ENCODE data around the gene CRYGD. TPM values are rescaled to one million over a fixed set of nuclear protein-coding genes. Genes with fewer than 3 reads are reported as not detected.

Gene CRYGD
- total and polyA plus RNA-seq, 9 of the 15 experiments (the other 6 are each of a cell fraction or from before 2014, with no cell fraction given): not detected

GRCh38 chr2:208146006-208146405 is 21.7 kb upstream of the CRYGD start, which contains the start of gene CRYGB:
Gene CRYGB (minus strand): TSS chr2:208146158. CDS start chr2:208146120, 38 bp downstream.
- H3K9me3 ChIP-seq (replicated peaks; ENCODE audit: control insufficient read depth, insufficient read depth, low read depth, low read length): no peaks in the 10 kb centered on the region
- ChIA-PET CTCF (ENCODE audit: low intra/inter-chr PET ratio) (no interaction called here), POLR2A (interaction anchor here (0.7 kb wide), 1 partner anchor 19 kb away, joined by 3 read pairs; no protein-coding TSS in a partner anchor)
- no peak within 1 kb of the TSS for H3K9ac ChIP-seq (ENCODE audit: insufficient read depth in 1 of 2, low read depth in 2 of 2, low read length in 2 of 2)
- H3K4me2 ChIP-seq (ENCODE audit: insufficient read depth, low read length): no peak within 1 kb of the TSS
- no peak for FAIRE-seq
- H3K4me3 ChIP-seq: no peak within 1 kb of the TSS
- H4K20me1 ChIP-seq (replicated peaks; ENCODE audit: control insufficient read depth, insufficient read depth, low read length): no peaks in the 10 kb centered on the region
- no peaks in the 10 kb centered on the region for H3K9me1 ChIP-seq (ENCODE audit: control insufficient read depth, insufficient read depth, low read length)
- intact Hi-C loops (cut with micrococcal nuclease) (no loop called here), in situ Hi-C loops (cut with MboI) (no loop called here)
- no peaks in the 10 kb centered on the region for H3K27me3 ChIP-seq (ENCODE audit: control insufficient read depth in 2 of 2, insufficient read depth in 2 of 2, low read length in 2 of 2)
- no peak for ATAC-seq
- DNase-seq (ENCODE audit: extremely low read depth in 1 of 4, low spot score in 3 of 4): no peak
- BruUV-seq (replicated peaks): no TSS peak
- H2AFZ ChIP-seq (ENCODE audit: low read depth, low read length): no peak within 1 kb of the TSS
- no peak within 1 kb of the TSS for H3K27ac ChIP-seq (ENCODE audit: extremely low read depth, low read depth, low read length)
- WGBS (ENCODE audit: insufficient coverage, low coverage, missing lambda C conversion rate): 12% methylated on average over 5 of the region's 6 CpGs
- no peaks in the 10 kb centered on the region for H3K4me1 ChIP-seq (replicated peaks in 1 of 2; ENCODE audit: control insufficient read depth in 2 of 2, insufficient read depth in 2 of 2, low read length in 2 of 2)
- H3K36me3 ChIP-seq (ENCODE audit: control insufficient read depth, insufficient read depth, low read length): no peaks in the 10 kb centered on the region
- no peaks in the 10 kb centered on the region for H3K79me2 ChIP-seq (ENCODE audit: control insufficient read depth, insufficient read depth, low read length)
- TF ChIP-seq SIN3B (IDR thresholded peaks at IDR 0.05; ENCODE audit: low read depth) (no peak), GATA2 (CRISPR knock-in tag; IDR thresholded peaks at IDR 0.05) (no peak), ZNF143 (CRISPR knock-in tag; IDR thresholded peaks at IDR 0.05) (no peak), KHSRP (IDR thresholded peaks at IDR 0.05) (no peak), GTF2A2 (tag; IDR thresholded peaks at IDR 0.05) (no peak), ZNF431 (CRISPR knock-in tag; IDR thresholded peaks at IDR 0.05) (no peak), PATZ1 (CRISPR knock-in tag; IDR thresholded peaks at IDR 0.05; ENCODE audit: borderline replicate concordance) (no peak), ATF4 (CRISPR knock-in tag; IDR thresholded peaks at IDR 0.05) (no peak), TEAD1 (CRISPR knock-in tag; IDR thresholded peaks at IDR 0.05) (no peak), HOMEZ (CRISPR knock-in tag; IDR thresholded peaks at IDR 0.05) (no peak), THAP12 (CRISPR knock-in tag; IDR thresholded peaks at IDR 0.05) (no peak), MCM2 (IDR thresholded peaks at IDR 0.05; ENCODE audit: low read depth) (no peak), MXD1 (CRISPR knock-in tag; IDR thresholded peaks at IDR 0.05; ENCODE audit: borderline replicate concordance, poor library complexity, severe bottlenecking) (no peak), GABPA (tag; conservative IDR thresholded peaks at IDR 0.05; ENCODE audit: low read depth) (no peak), ERF (CRISPR knock-in tag; IDR thresholded peaks at IDR 0.05) (no peak), EGR1 (conservative IDR thresholded peaks at IDR 0.05) (no peak), TGIF2 (CRISPR knock-in tag; IDR thresholded peaks at IDR 0.05) (no peak)

All from K562 (cell line).